Neural crest cell (in vitro differentiated cells): ENCODE measurements around the gene LDAH. TPM values are rescaled to one million over a fixed set of nuclear protein-coding genes. Genes with fewer than 3 reads are reported as not detected.
"Not testable (repeated sequence)": the region's sequence is repeated elsewhere in the genome, so short reads cannot be mapped to it uniquely, and the experiment has no call there.

ENCODE experiments used
- DNase-seq: peaks from one replicate; pipeline ENCODE4 v3.0.0; 2021; ENCODE audit warnings: low read depth, mixed read lengths, low spot score
- H3K27ac Mint-ChIP-seq: one replicate; pipeline ENCODE4 v1.8.0; 2021; ENCODE audit warnings: mild to moderate bottlenecking, mixed read lengths; ENCODE audit not compliant: unreplicated experiment
- H3K27me3 Mint-ChIP-seq: 2 replicates; pipeline ENCODE4 v1.8.0; 2021; ENCODE audit warnings: low read depth, mild to moderate bottlenecking, mixed read lengths
- H3K36me3 Mint-ChIP-seq: 2 replicates; pipeline ENCODE4 v1.8.0; 2021; ENCODE audit warnings: low read depth, mild to moderate bottlenecking, mixed read lengths
- H3K4me1 Mint-ChIP-seq: 2 replicates; pipeline ENCODE4 v1.8.0; 2021; ENCODE audit warnings: mixed read lengths
- H3K4me3 Mint-ChIP-seq: one replicate; pipeline ENCODE4 v1.8.0; 2021; ENCODE audit warnings: mild to moderate bottlenecking, mixed read lengths
- H3K9me3 Mint-ChIP-seq: 2 replicates; pipeline ENCODE4 v1.8.0; 2021; ENCODE audit warnings: mixed read lengths
- total RNA-seq: library from RNA; stranded (reverse); gene quantifications from 2 replicates; pipeline ENCODE4 v1.2.1, GENCODE V29; 2021
- TF ChIP-seq, protein P1 (sequence below): fragments of 200-600 bp; sonication (generic); conservative IDR thresholded peaks from 2 replicates; pipeline ENCODE4 v1.5.0; 2021; ENCODE audit warnings: antibody characterized with exemption, mild to moderate bottlenecking

Gene LDAH
- total RNA-seq, 1 donor from 2014 or later: 49.7 TPM

- H3K4me3 Mint-ChIP-seq: no peak overlapping the region
- no peaks in the 10 kb centered on the region for H3K9me3 Mint-ChIP-seq
- no peak for DNase-seq
- no peaks in the 10 kb centered on the region for H3K4me1 Mint-ChIP-seq
- H3K36me3 Mint-ChIP-seq: peaks cover 3% of the 10 kb centered on the region
- no peak overlapping the region for H3K27ac Mint-ChIP-seq
- no peaks in the 10 kb centered on the region for H3K27me3 Mint-ChIP-seq
- TF ChIP-seq, protein P1, sequence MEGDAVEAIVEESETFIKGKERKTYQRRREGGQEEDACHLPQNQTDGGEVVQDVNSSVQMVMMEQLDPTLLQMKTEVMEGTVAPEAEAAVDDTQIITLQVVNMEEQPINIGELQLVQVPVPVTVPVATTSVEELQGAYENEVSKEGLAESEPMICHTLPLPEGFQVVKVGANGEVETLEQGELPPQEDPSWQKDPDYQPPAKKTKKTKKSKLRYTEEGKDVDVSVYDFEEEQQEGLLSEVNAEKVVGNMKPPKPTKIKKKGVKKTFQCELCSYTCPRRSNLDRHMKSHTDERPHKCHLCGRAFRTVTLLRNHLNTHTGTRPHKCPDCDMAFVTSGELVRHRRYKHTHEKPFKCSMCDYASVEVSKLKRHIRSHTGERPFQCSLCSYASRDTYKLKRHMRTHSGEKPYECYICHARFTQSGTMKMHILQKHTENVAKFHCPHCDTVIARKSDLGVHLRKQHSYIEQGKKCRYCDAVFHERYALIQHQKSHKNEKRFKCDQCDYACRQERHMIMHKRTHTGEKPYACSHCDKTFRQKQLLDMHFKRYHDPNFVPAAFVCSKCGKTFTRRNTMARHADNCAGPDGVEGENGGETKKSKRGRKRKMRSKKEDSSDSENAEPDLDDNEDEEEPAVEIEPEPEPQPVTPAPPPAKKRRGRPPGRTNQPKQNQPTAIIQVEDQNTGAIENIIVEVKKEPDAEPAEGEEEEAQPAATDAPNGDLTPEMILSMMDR: no peak
Measured at GRCh38 chr2:20806286-20806685, 16.6 kb downstream of the LDAH start.

- DNase-seq: no peak
- Mint-ChIP-seq H3K4me3 (no peak overlapping the region), H3K9me3 (no peaks in the 10 kb centered on the region), H3K36me3 (no peaks in the 10 kb centered on the region), H3K27me3 (no peaks in the 10 kb centered on the region), H3K27ac (no peak overlapping the region), H3K4me1 (no peaks in the 10 kb centered on the region)
- TF ChIP-seq, protein P1: no peak
Measured at GRCh38 chr2:20803974-20804373, 18.9 kb downstream of the LDAH start.

DNA sequence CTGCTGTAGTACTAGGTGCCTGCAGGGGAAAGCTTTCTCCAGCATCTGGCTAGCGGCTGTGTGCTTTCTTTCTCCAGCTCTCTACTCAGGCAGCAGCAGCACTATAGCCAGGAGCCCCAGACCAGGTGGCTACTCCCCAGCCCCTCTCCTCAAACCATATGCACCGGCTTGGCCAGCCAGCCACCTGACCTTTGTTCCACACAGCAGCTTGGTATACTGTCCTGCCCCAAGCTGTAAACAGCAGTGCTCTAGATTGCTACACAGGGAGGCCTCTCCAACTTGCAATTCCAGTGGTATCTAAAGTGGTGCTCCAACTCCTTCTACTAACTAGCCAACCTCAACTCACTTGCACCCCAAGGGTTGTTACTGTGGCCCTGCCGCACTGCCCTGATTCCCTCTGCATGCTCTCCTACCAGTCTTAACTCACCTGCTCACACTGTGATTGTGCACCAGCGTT, 19.6 kb downstream of the LDAH start:
- Mint-ChIP-seq H3K36me3 (no peaks in the 10 kb centered on the region), H3K4me1 (no peaks in the 10 kb centered on the region), H3K4me3 (no peak overlapping the region), H3K9me3 (no peaks in the 10 kb centered on the region), H3K27ac (no peak overlapping the region), H3K27me3 (no peaks in the 10 kb centered on the region)
- TF ChIP-seq, protein P1: no peak
- no peak for DNase-seq

- H3K27me3 Mint-ChIP-seq: no peaks in the 10 kb centered on the region
- H3K27ac Mint-ChIP-seq: no peak overlapping the region
- H3K36me3 Mint-ChIP-seq: peaks cover 31% of the 10 kb centered on the region
- no peaks in the 10 kb centered on the region for H3K4me1 Mint-ChIP-seq
- no peak for DNase-seq
- TF ChIP-seq, protein P1: no peak
- no peak overlapping the region for H3K4me3 Mint-ChIP-seq
- H3K9me3 Mint-ChIP-seq: peaks cover 6% of the 10 kb centered on the region
Measured at GRCh38 chr2:20797096-20797495, 25.8 kb downstream of the LDAH start.

- H3K27me3 Mint-ChIP-seq: no peaks in the 10 kb centered on the region
- H3K4me3 Mint-ChIP-seq: no peak overlapping the region
- DNase-seq: no peak
- peaks cover 6% of the 10 kb centered on the region for H3K9me3 Mint-ChIP-seq
- H3K36me3 Mint-ChIP-seq: peaks cover 31% of the 10 kb centered on the region
- TF ChIP-seq, protein P1: no peak
- no peak overlapping the region for H3K27ac Mint-ChIP-seq
- no peaks in the 10 kb centered on the region for H3K4me1 Mint-ChIP-seq
Measured at GRCh38 chr2:20796374-20796791, 26.5 kb downstream of the LDAH start.

GRCh38 chr2:20793944-20794343, 29.0 kb downstream of the LDAH start:
- peaks cover 36% of the 10 kb centered on the region for H3K36me3 Mint-ChIP-seq
- H3K4me3 Mint-ChIP-seq, H3K4me1 Mint-ChIP-seq, H3K27me3 Mint-ChIP-seq, H3K27ac Mint-ChIP-seq, H3K9me3 Mint-ChIP-seq, DNase-seq: not testable (repeated sequence)
